NCI-H510A (cell line): ENCODE measurements around the gene ANXA2R.
"Not testable (repeated sequence)": the region's sequence is repeated elsewhere in the genome, so short reads cannot be mapped to it uniquely, and the experiment has no call there.

Source experiments
- DNase-seq: peaks from one replicate; lab custom pipeline; 2025; lab: John Stamatoyannopoulos, UW

The ANXA2R gene

DNA sequence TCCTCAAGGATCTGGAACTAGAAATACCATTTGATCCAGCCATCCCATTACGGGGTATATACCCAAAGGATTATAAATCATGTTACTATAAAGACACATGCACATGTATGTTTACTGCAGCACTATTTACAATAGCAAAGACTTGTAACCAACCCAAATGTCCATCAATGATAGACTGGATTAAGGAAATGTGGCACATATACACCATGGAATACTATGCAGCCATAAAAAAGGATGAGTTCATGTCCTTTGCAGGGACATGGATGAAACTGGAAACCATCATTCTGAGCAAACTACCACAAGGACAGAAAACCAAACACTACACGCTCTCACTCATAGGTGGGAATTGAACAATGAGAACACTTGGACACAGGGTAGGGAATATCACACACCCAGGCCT lies 19.9 kb upstream of the ANXA2R start:
- DNase-seq: not testable (repeated sequence)

GRCh38 chr5:43055098-43055497 lies 15.0 kb upstream of the ANXA2R start:
- DNase-seq: not testable (repeated sequence)

DNA sequence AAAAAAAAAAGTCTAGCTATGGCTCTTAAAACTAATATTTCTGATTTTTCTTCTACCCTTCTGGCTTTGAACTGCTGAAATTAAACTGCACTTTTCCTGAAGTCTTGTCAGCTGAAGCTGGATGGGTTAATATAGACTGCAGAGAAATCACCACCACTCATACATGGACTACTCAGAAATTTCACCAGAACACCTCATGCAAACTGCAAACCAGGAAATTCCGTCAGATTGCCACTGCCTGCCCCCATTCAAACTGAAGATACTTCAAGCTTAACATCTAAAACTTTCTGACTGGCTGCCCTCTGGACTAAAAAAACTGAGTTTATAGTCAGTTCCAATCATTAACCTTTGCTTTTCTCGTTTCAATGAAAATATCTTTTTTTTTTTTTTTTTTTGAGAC lies 11.6 kb upstream of the ANXA2R start:
- DNase-seq: no peak

DNA sequence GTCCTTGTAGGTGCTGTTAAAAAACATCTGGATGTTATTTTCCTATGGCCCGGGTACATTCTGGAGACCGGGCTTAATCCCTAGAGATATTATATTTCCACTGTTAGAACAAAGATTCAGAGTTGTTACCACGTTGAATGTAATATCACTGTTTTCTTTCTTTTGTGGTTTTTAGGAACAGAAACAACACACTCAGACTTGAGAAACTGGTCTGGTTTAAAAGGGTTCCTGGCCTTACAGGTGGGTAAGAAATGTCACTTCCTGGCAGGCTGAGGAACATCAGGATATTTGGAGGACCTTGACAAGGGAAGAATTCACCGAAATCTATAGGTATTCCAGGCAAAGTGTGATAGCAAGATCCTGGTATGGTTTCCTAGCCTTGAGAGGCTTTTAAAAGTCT lies 10.3 kb upstream of the ANXA2R start:
- no peak for DNase-seq

DNA sequence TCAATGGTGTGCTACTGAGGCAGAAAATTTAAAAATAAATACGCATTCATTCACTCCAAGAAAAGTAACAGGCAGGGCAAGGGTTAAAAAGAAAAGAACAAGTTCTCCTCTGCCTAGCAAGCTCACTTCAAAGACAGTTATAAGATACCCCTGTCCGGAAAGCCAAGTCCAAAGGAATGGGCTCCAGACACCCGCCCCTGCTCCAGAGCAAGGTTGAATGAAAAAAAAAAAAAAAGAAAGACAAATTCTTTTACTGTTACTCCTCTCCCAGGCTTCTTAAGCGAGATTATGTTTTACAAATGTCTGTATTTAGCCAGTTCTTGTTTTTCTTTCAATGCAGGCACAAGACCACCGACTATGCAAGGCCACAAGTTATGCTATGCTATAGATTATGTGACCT lies 9.1 kb upstream of the ANXA2R start:
- no peak for DNase-seq

DNA sequence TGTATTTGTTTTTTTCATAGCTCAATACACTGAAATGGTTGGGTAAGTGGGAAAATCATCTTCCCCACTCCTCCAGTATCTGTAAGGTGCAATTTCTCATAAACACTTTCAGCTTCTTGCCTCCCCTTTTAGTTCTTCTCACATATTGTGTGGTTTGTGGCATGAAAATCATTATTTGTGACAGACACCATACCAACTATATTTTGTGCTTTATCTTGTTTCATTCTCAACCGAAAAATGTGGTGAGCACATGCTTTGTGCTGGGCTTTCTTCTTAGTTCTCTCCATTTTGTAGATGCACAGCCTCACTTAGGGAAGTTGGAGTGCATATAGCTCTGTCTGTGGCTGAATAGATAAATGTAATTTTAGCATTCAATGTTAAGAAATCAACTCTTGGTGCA lies 6.4 kb upstream of the ANXA2R start:
- DNase-seq: no peak

- DNase-seq: no peak
Measured at GRCh38 chr5:43045236-43045635, 5.1 kb upstream of the ANXA2R start.

- no peak for DNase-seq
Measured at GRCh38 chr5:43044181-43044914, 4.2 kb upstream of the ANXA2R start.

- no peak for DNase-seq
Measured at GRCh38 chr5:43043400-43043756, 3.3 kb upstream of the ANXA2R start.

- DNase-seq: no peak
Measured at GRCh38 chr5:43042626-43043399, 2.7 kb upstream of the ANXA2R start.

DNA sequence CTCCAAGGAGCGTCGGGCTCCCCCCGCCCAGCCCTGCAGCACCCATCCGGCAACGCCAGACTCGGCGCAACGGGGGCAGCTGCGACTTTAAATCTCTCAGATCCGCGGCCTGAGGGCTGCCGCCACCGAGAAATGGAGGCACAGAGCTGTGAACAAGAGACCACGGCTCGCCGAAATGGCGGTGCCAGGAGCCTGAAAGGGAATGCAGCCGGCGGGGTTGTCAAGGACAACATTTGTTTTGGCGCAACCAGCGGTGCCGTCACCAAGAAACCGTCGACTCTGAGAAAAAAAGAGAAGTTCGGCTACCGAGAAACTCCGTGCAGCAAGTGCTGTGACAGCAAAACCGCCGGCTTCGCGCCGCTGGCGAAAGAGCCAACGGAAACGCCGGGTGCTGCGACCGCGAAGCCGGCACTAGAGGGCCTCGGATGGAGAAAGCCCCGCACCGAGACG lies 2.1 kb upstream of the ANXA2R start:
- peak; percentile 65 for DNase-seq

- no peak for DNase-seq
Measured at GRCh38 chr5:43041669-43042175, 1.6 kb upstream of the ANXA2R start.

DNA sequence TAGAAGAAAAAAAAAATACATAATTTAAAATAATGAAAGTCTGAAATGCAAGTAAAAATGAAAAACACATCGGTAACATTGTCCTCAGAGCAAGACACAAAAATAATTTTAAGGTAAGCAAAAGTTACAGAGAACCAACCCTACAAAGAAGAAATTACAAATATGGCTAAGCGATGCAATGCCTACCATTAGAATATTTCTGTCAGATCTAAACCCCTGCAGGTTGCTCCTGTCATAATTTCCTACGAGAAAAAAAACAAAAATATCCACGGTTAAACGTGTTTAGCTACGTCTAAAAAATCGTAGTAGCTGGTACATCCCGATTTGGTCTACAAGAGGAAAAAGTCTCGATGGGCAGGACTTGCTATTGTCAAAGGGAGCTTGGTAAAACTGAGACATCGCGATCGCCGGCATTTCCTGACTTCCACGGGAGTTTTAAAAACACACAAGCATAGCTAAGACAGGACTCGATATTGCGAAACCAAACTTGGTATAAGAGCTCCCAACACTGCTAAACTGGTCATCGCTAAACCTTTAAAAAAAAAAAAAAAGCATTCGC lies 1.1 kb upstream of the ANXA2R start:
- no peak for DNase-seq

- no peak for DNase-seq
Measured at GRCh38 chr5:43039471-43040286, 440 bp downstream of the ANXA2R start.

DNA sequence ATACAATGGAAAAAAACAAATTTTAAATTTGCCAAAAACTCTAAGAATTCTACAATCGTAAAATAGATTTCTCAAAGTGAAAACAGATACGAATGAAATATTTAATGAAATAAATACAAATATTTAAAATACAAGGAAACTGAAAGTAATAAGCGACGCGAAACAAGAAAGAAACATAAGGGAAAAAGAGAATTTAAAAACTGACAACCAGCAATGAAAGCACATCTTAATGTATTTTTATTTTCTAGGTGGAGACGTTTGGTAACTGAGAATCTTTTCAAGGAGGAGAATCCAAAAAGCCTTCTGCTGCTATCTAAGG lies 1.0 kb downstream of the ANXA2R start:
- DNase-seq: no peak

- no peak for DNase-seq
Measured at GRCh38 chr5:43038496-43038989, 1.6 kb downstream of the ANXA2R start.

- DNase-seq: no peak
Measured at GRCh38 chr5:43037636-43038495, 2.3 kb downstream of the ANXA2R start.

GRCh38 chr5:43036856-43037635 lies 3.1 kb downstream of the ANXA2R start:
- DNase-seq: no peak

DNA sequence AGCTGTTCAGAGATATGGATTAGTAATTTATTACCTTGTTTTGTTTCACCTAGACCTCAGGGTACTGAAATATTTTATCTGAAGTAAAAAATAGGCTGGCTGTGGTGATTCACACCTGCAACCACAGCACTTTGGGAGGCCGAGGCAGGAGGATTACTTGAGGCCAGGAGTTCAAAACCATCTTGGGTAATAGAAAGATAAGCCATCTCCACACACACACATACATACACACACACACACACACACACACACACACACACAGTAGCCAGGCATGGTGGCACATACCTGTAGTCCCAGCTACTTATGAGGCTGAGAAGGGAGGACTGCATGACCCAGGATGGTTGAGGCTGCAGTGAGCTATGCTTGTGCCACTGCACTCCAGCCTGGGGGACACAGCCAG lies 3.7 kb downstream of the ANXA2R start:
- DNase-seq: no peak

DNA sequence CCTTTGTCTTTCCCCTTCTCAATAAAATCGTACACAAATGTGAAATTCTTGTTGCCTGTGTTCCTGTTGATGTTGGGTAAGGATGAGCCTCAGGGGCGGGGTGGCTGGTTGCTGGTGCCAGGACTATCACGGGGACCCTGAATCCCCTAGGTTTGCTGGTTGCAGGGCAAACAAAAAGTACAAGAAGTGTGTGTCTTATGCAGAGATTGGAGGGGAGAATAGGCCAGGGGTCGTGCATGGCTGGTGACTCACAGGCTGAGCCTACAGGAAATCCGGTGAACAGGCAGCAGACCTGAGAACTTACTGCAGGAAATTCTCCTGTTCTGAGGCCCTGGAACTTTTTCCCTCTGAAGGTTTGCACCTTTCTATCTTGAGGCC lies 5.5 kb downstream of the ANXA2R start:
- no peak for DNase-seq
